LoVo (cell line): ENCODE results near the gene SCUBE3.

Experiments used
- DNase-seq: peaks from one replicate; pipeline ENCODE4 v3.0.0-alpha.2; 2016; ENCODE audit warnings: low spot score

SCUBE3 gene

DNA sequence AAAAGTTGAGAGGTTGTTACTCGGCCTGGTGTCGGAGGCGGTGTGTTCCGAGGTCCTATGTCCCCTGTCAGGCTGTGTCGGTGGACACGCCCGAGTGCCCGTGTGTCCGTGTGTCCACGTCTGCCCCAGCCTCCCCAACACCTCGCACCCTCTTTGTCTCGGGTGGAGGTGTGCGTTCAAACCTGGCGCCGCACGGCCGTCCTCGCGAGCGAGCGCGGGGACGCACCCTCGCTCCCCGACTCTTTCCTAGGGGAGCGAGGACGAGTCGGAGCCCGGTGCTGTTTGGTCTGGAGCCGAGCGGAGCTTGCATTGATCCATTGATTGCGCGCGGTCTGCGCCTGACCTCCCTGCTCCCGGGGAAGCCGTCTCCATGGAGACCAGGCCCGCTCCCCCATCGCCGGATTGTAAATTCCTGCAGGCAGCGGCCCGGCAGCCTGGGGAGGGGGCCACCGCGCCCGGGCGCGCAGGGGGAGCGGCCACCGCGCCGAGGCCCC is 411 bp upstream of the SCUBE3 start:
- no peak for DNase-seq

GRCh38 chr6:35214869-35215664 is 1.3 kb downstream of the SCUBE3 start:
- DNase-seq = no peak

GRCh38 chr6:35215665-35216411 is 2.1 kb downstream of the SCUBE3 start:
- DNase-seq = no peak

DNA sequence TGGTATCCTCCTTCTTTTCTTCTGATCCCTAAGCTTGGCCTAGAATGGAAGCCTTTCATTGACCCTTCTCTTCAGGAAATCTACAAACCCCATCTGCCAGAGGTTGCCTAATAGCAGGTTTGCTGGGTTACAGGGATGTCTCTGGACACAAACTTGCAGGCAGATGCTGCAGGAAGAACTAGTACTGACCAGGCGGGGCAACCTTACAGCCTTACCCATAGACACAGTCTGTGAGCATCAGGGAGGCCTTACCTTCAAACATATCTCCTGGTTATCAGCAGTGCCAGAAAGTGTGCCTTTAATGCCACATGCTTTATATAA is 2.6 kb downstream of the SCUBE3 start:
- DNase-seq = no peak

DNA sequence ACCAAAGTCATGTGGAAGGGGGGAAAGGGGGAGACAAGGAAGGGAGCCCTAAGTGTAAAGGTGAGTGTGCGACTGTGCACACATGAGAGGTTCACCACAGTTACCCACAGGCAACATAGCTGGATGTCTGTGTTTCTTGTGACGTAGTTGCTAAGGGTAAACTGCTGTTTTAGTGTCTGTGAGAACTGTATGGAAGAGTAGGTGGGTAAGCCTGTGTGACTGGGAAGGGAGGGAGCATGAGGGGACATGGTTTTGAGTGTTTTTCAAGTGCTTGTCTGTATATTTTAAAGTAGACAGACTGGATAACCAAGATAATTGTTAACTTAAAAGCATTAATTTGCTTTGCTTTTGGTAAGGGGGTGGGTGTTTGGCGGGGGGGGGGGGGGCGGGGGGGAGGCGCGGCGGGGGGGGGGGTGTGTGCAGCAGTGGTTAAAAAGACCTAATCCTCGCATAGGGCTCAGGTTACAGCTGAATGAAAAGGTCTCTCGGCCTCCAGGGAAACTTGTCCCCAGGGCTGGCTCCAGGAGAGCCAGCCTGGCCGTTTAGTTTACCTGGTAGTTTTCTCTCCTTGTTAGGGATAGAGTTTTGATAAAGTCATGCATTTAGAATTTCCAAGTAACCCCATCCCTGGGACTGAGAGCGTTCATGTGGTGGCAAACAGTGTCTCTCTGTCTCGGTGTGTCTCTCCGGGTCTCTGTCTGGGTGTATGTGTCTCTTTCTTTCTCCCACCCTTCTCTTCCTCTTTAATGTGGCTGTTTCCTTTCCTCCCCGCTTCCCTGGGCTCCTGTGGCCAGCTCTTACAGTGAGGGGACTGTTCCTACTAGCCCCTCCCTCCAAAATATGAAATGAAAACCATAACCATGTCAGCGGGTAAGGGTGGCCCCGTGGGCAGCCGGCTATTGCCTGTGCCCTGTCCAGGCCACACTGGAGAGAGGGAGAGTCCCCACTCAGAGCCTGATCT is 3.4 kb downstream of the SCUBE3 start:
- no peak for DNase-seq

DNA sequence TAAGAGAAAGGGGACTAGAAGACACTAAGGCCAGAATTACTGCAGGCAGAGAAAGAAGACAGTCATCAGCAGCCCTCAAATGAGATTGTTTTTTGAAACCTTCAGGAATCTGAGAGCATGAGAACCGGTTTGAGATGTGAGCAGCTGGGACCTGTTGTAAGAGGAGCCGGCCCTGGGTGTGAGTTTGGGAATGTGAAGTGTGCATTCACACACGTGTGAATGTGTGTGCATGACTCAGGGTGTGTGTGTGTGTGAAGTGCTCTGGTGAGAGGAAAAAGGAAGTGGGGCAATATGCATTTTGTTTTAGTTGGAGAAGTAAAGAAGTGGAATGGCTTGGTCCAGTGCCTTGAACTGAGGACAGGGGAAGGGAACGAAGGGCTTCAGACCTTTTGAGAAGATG is 4.3 kb downstream of the SCUBE3 start:
- no peak for DNase-seq

DNA sequence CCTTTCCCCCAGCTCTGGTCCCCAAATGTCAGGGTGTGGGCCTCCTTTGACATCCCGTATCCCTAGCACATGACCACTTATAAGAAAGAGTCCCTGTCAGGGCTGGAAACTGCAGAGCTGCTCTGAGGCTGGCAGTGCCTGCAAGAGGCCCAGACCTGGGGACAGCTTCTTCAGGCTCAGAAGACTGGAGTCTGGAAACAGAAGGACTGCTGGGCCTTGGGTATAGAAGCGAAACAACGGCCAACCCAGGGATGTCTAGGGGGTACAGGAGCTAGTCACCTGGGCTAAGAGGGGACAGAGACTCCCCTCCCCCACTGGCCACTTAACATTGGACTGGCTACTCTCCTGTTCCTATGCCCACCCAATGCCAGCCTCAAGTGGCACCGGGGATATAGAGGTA is 4.7 kb downstream of the SCUBE3 start:
- no peak for DNase-seq

GRCh38 chr6:35219683-35220326 is 6.0 kb downstream of the SCUBE3 start:
- DNase-seq = no peak

GRCh38 chr6:35220711-35221110 is 7.0 kb downstream of the SCUBE3 start:
- no peak for DNase-seq

DNA sequence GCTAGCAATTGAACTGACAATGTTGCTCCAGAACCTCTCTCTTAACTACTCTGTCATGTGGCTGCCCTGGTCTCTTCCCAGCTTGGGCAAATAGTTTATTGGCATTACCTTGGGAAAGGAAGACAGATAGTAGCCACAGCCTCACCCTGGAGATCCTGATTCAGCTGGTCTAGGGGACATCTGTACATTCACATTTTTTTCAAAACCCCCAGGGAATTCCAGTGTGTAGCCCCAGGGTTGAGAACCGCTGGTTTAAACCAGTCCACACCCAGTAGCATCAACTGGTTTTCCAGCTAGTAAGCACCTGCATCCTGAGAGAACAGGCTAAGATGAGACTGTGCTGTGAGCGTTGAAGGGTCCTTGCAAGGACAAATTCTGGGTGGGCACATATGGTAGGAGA is 9.6 kb downstream of the SCUBE3 start:
- DNase-seq = no peak

GRCh38 chr6:35224720-35225119 is 11.0 kb downstream of the SCUBE3 start:
- DNase-seq = no peak

DNA sequence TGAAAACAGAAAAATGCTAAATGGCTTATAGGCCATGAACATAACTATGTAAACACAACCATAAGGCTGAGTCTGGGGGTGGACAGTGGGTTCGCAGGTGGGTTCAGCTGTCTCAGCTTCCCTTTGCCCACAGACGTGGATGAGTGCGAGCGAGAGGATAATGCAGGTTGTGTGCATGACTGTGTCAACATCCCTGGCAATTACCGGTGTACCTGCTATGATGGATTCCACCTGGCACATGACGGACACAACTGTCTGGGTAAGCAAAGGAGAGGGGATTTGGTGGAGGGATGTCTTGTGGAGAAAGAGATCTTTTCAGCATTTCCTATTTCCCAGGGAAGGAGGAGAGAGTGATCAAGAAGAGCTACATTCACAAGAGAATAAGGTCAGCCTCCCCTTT is 14.7 kb downstream of the SCUBE3 start:
- no peak for DNase-seq

DNA sequence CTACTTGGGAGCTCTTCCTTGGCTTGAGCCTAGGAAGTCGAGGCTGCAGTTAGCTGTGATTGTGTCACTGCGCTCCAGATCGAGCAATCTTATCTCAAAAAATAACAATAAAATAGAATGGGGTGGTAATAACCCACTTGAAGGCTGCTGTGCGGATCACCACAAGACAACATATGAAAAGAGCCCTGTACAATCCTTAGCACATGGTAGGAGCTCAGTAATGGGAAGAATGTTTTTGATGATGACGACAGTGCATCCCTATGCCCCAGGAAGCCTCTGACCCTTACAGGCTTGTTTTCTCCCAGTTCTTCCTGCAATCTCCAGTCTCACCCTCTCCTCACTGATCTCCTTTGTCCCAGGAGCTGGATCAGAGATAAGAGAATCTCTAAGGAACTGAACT is 15.5 kb downstream of the SCUBE3 start:
- DNase-seq = no peak

- DNase-seq = no peak
These were observed 16.7 kb downstream of the SCUBE3 start for GRCh38 chr6:35230498-35230897.

DNA sequence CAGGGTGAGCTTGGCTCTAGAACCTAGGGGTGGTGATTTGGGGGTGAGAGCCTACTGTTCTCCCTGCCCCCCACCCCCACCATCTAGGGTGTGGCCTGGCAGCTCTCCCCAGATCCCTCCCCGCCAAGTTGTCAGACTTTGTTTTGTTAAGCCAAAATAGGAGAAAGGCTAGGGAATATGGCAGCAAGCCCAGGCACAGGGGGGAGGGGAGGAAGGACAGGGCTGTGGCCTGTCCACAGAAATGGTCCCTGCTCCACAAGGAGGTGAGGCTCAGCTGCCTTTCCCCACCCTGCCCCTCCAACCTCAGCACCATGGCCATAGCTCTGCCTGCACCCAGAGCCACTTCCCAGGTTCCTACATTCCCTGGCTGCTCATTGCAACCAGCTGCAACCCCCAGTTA is 17.2 kb downstream of the SCUBE3 start:
- DNase-seq = no peak

DNA sequence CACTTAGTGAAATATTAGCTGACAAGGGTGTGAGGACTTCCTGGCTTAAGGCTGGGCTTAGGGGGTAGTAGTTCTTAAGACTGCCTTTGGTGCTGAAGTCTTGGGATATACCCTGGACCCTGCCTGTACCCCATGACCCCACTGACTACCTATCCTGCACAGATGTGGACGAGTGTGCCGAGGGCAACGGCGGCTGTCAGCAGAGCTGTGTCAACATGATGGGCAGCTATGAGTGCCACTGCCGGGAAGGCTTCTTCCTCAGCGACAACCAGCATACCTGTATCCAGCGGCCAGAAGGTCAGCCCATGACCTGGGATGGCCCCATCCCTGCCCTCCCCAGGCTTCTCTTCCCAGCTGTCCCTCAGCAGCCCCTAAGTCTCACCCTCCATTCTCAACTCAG is 17.8 kb downstream of the SCUBE3 start:
- DNase-seq = no peak

- no peak for DNase-seq
These were observed 21.1 kb downstream of the SCUBE3 start for GRCh38 chr6:35234901-35235300.

DNA sequence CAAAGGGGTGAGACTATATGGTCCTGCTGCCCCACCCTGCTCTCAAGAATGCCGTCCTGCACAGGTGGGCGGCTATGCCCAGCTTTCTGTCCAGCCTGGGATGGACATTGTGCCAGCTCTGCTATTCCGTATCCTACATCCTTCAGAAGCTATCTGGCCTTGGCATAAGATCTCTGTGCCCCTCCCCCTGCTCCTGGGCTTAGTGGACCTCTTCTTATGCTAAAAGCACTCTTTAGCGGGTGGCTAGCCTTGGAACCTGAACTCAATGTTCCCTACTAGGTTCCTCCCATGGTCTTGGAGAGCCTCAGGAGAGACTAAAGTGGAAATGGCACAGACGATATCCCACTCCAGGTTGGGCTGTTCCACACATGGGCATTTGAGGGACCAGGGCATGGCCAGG is 22.5 kb downstream of the SCUBE3 start:
- no peak for DNase-seq

- DNase-seq = no peak
These were observed 23.7 kb downstream of the SCUBE3 start for GRCh38 chr6:35237476-35237875.

DNA sequence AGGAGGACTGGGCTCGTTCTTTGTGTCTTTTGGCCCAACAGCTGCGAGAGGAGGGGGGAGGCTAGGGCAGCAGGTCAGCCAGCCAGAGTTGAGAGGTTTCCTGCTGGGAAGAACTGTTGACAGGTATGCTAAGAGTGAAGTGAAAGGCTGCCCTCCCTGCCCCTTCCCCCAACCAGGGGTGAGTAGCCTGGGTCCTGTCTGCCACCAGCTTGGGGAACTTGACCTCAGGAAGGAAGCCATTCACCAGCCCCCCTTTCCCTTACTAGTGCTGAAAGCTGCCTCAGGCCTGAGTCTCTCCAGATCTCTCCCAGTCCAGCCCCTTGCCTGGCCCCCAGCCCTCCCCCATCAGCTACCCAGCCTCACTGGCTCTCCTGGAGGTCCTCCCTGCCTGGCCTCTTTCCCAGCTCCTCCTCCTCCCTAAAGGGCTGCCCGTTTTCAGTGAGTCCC is 25.1 kb downstream of the SCUBE3 start:
- no peak for DNase-seq

- DNase-seq = no peak
These were observed 25.8 kb downstream of the SCUBE3 start for GRCh38 chr6:35239581-35239980.
